WTC11 (cell line): Measurements from ENCODE around the gene CNP. TPM values are rescaled to one million over a fixed set of nuclear protein-coding genes. Genes with fewer than 3 reads are reported as not detected.
A peak's percentile ranks its signal among the peaks of the same experiment; 100 is the strongest.
"Not testable (repeated sequence)": the region's sequence is repeated elsewhere in the genome, so short reads cannot be mapped to it uniquely, and the experiment has no call there.

Source experiments
- ATAC-seq: fragments of 200-7000 bp; cut with Tn5 transposase; 2 replicates; pipeline ENCODE4 v1.10.0; 2021; ENCODE audit warnings: mild to moderate bottlenecking, moderate library complexity
- CTCF ChIA-PET: fragments of 300-600 bp; sonication (Branson Sonifier 250); formaldehyde crosslinking; loops from one replicate; lab custom pipeline; 2021; ENCODE audit warnings: antibody characterized with exemption; lab: Charles Lee
- POLR2A ChIA-PET: fragments of 350-600 bp; sonication (Branson Sonifier 250); formaldehyde crosslinking; loops from one replicate; lab custom pipeline; 2021; ENCODE audit warnings: antibody characterized with exemption; lab: Charles Lee
- DNase-seq: peaks from one replicate; pipeline ENCODE4 v3.0.0; 2021; ENCODE audit warnings: low spot score
- H3K27ac Mint-ChIP-seq: 2 replicates; pipeline ENCODE4 v1.8.0; 2021; ENCODE audit warnings: mixed read lengths
- H3K27me3 Mint-ChIP-seq: 2 replicates; pipeline ENCODE4 v1.8.0; 2021; ENCODE audit warnings: low read depth, mild to moderate bottlenecking, moderate library complexity, mixed read lengths
- H3K36me3 Mint-ChIP-seq: 2 replicates; pipeline ENCODE4 v1.8.0; 2021; ENCODE audit warnings: mixed read lengths
- H3K4me1 Mint-ChIP-seq: 2 replicates; pipeline ENCODE4 v1.8.0; 2022; ENCODE audit warnings: mixed read lengths
- H3K4me3 Mint-ChIP-seq: 2 replicates; pipeline ENCODE4 v1.8.0; 2021; ENCODE audit warnings: mild to moderate bottlenecking, moderate library complexity, mixed read lengths
- H3K9me3 Mint-ChIP-seq: 2 replicates; pipeline ENCODE4 v1.8.0; 2021; ENCODE audit warnings: mixed read lengths
- CREB1 ChIP-seq: sonication (generic); formaldehyde crosslinking; IDR thresholded peaks from 2 replicates; pipeline ENCODE4 v1.8.0; 2023; ENCODE audit warnings: mild to moderate bottlenecking, missing genetic modification reagents
- ELF4 ChIP-seq: sonication (generic); formaldehyde crosslinking; IDR thresholded peaks from 2 replicates; pipeline ENCODE4 v1.8.1; 2022; ENCODE audit warnings: low read depth, mild to moderate bottlenecking, moderate library complexity, missing genetic modification reagents
- EMX1 ChIP-seq: fragments of 250-450 bp; sonication (Bioruptor Pico); IDR thresholded peaks from 2 replicates; pipeline ENCODE4 v1.8.0; 2021; ENCODE audit warnings: mild to moderate bottlenecking
- KAT7 ChIP-seq: sonication (generic); formaldehyde crosslinking; IDR thresholded peaks from 2 replicates; pipeline ENCODE4 v1.8.1; 2023; ENCODE audit warnings: missing genetic modification reagents, mild to moderate bottlenecking, borderline replicate concordance
- PRRX2 ChIP-seq: fragments of 250-450 bp; sonication (Bioruptor Pico); IDR thresholded peaks from 2 replicates; pipeline ENCODE4 v1.8.0; 2021; ENCODE audit warnings: mild to moderate bottlenecking
- RORB ChIP-seq: fragments of 250-450 bp; sonication (Bioruptor Pico); IDR thresholded peaks from 2 replicates; pipeline ENCODE4 v1.9.0; 2021; ENCODE audit warnings: mild to moderate bottlenecking
- SP1 ChIP-seq: sonication (generic); formaldehyde crosslinking; conservative IDR thresholded peaks from 2 replicates; pipeline ENCODE4 v1.8.1; 2022; ENCODE audit warnings: missing genetic modification reagents
- ZBTB21 ChIP-seq: sonication (generic); formaldehyde crosslinking; IDR thresholded peaks from 2 replicates; pipeline ENCODE4 v1.8.1; 2023; ENCODE audit warnings: mild to moderate bottlenecking, missing genetic modification reagents, borderline replicate concordance
- ZNF138 ChIP-seq: sonication (generic); formaldehyde crosslinking; conservative IDR thresholded peaks from 2 replicates; pipeline ENCODE4 v1.8.1; 2022; ENCODE audit warnings: mild to moderate bottlenecking, moderate library complexity, missing genetic modification reagents
- ZNF416 ChIP-seq: fragments of 250-450 bp; sonication (Bioruptor Pico); IDR thresholded peaks from 2 replicates; pipeline ENCODE4 v1.9.0; 2021; ENCODE audit warnings: mild to moderate bottlenecking, inconsistent platforms
- total RNA-seq: library from RNA; stranded (reverse); gene quantifications from 3 replicates; pipeline ENCODE4 v1.2.3, GENCODE V29; 2021
- TF ChIP-seq, protein P1 (sequence below): fragments of 250-450 bp; sonication (Bioruptor Pico); IDR thresholded peaks from 2 replicates; pipeline ENCODE4 v2.1.2; 2022; ENCODE audit warnings: mild to moderate bottlenecking, moderate library complexity
- TF ChIP-seq, protein P2 (sequence below): sonication (generic); formaldehyde crosslinking; IDR thresholded peaks from 2 replicates; pipeline ENCODE4 v1.8.0; 2022; ENCODE audit warnings: missing genetic modification reagents
- TF ChIP-seq, protein P3 (sequence below): sonication (generic); formaldehyde crosslinking; IDR thresholded peaks from 2 replicates; pipeline ENCODE4 v1.8.1; 2022; ENCODE audit warnings: mild to moderate bottlenecking, moderate library complexity, missing genetic modification reagents
- TF ChIP-seq, protein P4 (sequence below): sonication (generic); formaldehyde crosslinking; conservative IDR thresholded peaks from 2 replicates; pipeline ENCODE4 v1.8.1; 2023; ENCODE audit warnings: mild to moderate bottlenecking, low read depth, missing genetic modification reagents, moderate library complexity
- TF ChIP-seq, protein P5 (sequence below): fragments of 250-450 bp; sonication (Bioruptor Pico); IDR thresholded peaks from 2 replicates; pipeline ENCODE4 v1.9.0; 2021; ENCODE audit warnings: mild to moderate bottlenecking
- TF ChIP-seq, protein P6 (sequence below): fragments of 200-600 bp; IDR thresholded peaks from 2 replicates; pipeline ENCODE4 v1.8.0; 2022; ENCODE audit warnings: antibody characterized with exemption

Gene CNP
- total RNA-seq, 1 experiment from 2014 or later, result 52.5 TPM

DNA sequence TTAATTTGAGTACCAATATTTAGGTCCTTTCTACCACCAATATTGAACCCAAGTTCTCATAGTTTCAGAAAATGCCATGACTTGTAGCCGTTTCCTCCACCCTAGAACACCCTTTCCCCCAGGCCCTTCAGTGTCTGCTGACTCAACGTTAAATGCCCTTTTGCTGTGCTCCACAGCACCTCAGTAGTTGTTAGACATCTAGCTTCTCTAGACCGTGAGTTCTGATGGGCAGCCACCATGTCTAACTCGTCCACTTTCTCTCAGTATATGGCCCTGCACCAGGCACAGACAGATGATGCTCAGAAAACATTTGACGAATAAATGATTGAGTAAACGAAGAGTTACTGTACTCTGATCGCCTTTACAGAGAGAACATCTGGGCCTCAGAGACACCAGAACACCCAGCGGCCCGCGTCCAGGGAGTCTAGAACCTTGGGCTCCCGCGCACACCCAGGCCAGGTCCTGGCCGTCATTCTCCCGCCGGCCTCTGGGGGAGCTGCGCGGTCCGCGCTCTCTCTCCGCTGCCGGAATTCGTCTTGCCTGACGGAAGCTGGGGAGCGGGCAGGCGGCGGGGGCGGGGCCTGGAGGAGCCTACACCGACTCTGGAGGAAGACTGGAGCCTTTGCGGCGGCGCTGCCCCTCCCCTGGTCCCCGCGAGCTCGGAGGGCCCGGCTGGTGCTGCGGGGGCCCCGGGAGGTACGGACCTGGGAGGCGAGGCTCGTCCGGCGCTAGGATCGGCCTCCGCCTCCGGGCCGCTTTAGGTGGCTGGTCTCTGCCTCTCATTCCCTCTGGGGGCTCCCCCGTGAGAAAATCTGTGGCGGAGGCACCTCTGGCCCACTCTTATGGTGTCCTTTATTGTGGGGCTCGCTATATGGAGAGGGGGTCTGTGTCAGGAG lies 53.2 kb downstream of the CNP start, which contains the start of gene NKIRAS2 (continued):
- TF ChIP-seq, protein P1, sequence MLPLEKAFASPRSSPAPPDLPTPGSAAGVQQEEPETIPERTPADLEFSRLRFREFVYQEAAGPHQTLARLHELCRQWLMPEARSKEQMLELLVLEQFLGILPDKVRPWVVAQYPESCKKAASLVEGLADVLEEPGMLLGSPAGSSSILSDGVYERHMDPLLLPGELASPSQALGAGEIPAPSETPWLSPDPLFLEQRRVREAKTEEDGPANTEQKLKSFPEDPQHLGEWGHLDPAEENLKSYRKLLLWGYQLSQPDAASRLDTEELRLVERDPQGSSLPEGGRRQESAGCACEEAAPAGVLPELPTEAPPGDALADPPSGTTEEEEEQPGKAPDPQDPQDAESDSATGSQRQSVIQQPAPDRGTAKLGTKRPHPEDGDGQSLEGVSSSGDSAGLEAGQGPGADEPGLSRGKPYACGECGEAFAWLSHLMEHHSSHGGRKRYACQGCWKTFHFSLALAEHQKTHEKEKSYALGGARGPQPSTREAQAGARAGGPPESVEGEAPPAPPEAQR (CRISPR knock-in tag), result peak; percentile 79; the same call in 1 of the 2 replicates
- TF ChIP-seq, protein P2, sequence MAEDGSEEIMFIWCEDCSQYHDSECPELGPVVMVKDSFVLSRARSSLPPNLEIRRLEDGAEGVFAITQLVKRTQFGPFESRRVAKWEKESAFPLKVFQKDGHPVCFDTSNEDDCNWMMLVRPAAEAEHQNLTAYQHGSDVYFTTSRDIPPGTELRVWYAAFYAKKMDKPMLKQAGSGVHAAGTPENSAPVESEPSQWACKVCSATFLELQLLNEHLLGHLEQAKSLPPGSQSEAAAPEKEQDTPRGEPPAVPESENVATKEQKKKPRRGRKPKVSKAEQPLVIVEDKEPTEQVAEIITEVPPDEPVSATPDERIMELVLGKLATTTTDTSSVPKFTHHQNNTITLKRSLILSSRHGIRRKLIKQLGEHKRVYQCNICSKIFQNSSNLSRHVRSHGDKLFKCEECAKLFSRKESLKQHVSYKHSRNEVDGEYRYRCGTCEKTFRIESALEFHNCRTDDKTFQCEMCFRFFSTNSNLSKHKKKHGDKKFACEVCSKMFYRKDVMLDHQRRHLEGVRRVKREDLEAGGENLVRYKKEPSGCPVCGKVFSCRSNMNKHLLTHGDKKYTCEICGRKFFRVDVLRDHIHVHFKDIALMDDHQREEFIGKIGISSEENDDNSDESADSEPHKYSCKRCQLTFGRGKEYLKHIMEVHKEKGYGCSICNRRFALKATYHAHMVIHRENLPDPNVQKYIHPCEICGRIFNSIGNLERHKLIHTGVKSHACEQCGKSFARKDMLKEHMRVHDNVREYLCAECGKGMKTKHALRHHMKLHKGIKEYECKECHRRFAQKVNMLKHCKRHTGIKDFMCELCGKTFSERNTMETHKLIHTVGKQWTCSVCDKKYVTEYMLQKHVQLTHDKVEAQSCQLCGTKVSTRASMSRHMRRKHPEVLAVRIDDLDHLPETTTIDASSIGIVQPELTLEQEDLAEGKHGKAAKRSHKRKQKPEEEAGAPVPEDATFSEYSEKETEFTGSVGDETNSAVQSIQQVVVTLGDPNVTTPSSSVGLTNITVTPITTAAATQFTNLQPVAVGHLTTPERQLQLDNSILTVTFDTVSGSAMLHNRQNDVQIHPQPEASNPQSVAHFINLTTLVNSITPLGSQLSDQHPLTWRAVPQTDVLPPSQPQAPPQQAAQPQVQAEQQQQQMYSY (CRISPR knock-in tag), result no peak

DNA sequence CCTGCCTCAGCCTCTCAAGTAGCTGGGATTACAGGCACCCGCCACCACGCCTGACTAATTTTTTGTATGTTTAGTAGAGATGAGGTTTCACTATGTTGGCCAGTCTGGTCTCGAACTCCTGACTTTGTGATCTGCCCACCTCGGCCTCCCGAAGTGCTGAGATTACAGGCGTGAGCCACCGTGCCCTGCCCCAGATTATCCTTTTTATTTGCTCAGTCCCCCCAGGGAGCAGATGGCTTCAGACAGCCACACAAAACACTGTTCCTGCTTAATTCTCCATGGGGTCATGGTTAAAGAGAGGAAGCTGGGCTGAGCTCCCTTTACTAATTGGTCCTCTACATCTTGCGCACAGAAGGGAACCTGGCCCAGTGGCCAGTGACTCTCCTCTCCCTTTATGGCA lies 54.2 kb downstream of the CNP start:
- peak overlapping the region; percentile 92 for H3K4me3 Mint-ChIP-seq
- not testable (repeated sequence) for ATAC-seq, H3K27me3 Mint-ChIP-seq, DNase-seq, H3K9me3 Mint-ChIP-seq
- H3K4me1 Mint-ChIP-seq, result peaks cover 32% of the 10 kb centered on the region
- CTCF ChIA-PET, result interaction anchor here (0.5 to 6.8 kb wide), 12 partner anchors 6 to 1882 kb away, joined by 3 to 108 read pairs (median 4); partner anchors contain the start of gene KAT2A
- POLR2A ChIA-PET, result interaction anchor here (1.0 to 1.1 kb wide), 2 partner anchors 87 to 100 kb away, joined by 3 to 8 read pairs; no protein-coding TSS in a partner anchor
- peak overlapping the region; percentile 16; the same call in 1 of the 2 replicates for H3K27ac Mint-ChIP-seq
- peaks cover 32% of the 10 kb centered on the region for H3K36me3 Mint-ChIP-seq

DNA sequence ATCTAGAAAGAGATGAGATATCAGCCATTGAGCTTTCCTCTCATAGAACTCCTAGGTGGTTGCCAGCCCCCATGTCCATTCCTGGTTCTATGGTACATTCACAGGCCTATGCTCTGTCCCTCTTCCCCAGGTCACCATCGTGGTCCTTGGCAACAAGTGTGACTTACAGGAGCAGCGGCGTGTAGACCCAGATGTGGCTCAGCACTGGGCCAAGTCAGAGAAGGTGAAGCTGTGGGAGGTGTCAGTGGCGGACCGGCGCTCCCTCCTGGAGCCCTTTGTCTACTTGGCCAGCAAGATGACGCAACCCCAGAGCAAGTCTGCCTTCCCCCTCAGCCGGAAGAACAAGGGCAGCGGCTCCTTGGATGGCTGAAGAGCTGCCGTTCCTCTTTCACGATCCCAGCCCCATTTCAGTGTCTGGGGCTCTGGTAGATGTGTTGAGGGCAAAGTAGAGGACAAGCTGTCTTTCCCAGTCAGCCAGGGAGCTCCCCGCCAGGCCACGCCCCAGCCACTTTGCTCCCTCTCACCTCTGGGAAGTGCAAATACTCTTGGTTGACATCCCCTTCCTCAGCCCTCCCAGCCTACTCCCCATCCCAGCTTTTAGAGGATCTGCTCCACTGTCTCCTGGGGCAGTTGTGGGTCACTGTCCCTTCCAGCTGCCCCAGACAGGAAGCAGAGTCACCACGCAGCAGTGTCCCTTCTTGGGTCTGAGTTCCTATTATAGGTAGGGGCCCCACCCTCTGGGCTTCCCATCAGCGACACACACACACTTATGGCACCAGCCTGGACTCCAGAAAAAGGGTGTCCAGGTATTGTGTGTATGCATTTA lies 57.1 kb downstream of the CNP start:
- Mint-ChIP-seq H3K4me1 (peaks cover 25% of the 10 kb centered on the region), H3K9me3 (0 out of 2 replicates have a peak, but pooled peaks cover 4% of the 10 kb centered on the region), H3K27me3 (no peaks in the 10 kb centered on the region), H3K36me3 (peaks cover 32% of the 10 kb centered on the region), H3K4me3 (no peak overlapping the region), H3K27ac (no peak overlapping the region; the same call in 1 of the 2 replicates)
- CTCF ChIA-PET, result interaction anchor here (0.7 to 9.6 kb wide), 8 partner anchors 10 to 376 kb away, joined by 3 to 138 read pairs (median 3); partner anchors contain the start of genes DHX58 and ZNF385C
- no peak for ATAC-seq
- POLR2A ChIA-PET, result no interaction called here
- no peak for DNase-seq
- TF ChIP-seq, protein P3, sequence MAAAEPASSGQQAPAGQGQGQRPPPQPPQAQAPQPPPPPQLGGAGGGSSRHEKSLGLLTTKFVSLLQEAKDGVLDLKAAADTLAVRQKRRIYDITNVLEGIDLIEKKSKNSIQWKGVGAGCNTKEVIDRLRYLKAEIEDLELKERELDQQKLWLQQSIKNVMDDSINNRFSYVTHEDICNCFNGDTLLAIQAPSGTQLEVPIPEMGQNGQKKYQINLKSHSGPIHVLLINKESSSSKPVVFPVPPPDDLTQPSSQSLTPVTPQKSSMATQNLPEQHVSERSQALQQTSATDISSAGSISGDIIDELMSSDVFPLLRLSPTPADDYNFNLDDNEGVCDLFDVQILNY (CRISPR knock-in tag), result no peak
- TF ChIP-seq, protein P4, sequence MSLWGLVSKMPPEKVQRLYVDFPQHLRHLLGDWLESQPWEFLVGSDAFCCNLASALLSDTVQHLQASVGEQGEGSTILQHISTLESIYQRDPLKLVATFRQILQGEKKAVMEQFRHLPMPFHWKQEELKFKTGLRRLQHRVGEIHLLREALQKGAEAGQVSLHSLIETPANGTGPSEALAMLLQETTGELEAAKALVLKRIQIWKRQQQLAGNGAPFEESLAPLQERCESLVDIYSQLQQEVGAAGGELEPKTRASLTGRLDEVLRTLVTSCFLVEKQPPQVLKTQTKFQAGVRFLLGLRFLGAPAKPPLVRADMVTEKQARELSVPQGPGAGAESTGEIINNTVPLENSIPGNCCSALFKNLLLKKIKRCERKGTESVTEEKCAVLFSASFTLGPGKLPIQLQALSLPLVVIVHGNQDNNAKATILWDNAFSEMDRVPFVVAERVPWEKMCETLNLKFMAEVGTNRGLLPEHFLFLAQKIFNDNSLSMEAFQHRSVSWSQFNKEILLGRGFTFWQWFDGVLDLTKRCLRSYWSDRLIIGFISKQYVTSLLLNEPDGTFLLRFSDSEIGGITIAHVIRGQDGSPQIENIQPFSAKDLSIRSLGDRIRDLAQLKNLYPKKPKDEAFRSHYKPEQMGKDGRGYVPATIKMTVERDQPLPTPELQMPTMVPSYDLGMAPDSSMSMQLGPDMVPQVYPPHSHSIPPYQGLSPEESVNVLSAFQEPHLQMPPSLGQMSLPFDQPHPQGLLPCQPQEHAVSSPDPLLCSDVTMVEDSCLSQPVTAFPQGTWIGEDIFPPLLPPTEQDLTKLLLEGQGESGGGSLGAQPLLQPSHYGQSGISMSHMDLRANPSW (CRISPR knock-in tag), result no peak
- TF ChIP-seq EMX1 (CRISPR knock-in tag), result no peak
- no peak for TF ChIP-seq ZNF138 (CRISPR knock-in tag)
- TF ChIP-seq SP1, result no peak
- TF ChIP-seq ELF4, result no peak
- TF ChIP-seq, protein P5, sequence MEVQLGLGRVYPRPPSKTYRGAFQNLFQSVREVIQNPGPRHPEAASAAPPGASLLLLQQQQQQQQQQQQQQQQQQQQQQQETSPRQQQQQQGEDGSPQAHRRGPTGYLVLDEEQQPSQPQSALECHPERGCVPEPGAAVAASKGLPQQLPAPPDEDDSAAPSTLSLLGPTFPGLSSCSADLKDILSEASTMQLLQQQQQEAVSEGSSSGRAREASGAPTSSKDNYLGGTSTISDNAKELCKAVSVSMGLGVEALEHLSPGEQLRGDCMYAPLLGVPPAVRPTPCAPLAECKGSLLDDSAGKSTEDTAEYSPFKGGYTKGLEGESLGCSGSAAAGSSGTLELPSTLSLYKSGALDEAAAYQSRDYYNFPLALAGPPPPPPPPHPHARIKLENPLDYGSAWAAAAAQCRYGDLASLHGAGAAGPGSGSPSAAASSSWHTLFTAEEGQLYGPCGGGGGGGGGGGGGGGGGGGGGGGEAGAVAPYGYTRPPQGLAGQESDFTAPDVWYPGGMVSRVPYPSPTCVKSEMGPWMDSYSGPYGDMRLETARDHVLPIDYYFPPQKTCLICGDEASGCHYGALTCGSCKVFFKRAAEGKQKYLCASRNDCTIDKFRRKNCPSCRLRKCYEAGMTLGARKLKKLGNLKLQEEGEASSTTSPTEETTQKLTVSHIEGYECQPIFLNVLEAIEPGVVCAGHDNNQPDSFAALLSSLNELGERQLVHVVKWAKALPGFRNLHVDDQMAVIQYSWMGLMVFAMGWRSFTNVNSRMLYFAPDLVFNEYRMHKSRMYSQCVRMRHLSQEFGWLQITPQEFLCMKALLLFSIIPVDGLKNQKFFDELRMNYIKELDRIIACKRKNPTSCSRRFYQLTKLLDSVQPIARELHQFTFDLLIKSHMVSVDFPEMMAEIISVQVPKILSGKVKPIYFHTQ (CRISPR knock-in tag), result no peak
- no peak for TF ChIP-seq ZBTB21
- TF ChIP-seq ZNF416 (CRISPR knock-in tag), result no peak
- TF ChIP-seq RORB (CRISPR knock-in tag), result no peak
- no peak for TF ChIP-seq KAT7 (CRISPR knock-in tag)
- no peak for TF ChIP-seq PRRX2 (CRISPR knock-in tag)
- no peak for TF ChIP-seq CREB1 (CRISPR knock-in tag)
- TF ChIP-seq, protein P6, sequence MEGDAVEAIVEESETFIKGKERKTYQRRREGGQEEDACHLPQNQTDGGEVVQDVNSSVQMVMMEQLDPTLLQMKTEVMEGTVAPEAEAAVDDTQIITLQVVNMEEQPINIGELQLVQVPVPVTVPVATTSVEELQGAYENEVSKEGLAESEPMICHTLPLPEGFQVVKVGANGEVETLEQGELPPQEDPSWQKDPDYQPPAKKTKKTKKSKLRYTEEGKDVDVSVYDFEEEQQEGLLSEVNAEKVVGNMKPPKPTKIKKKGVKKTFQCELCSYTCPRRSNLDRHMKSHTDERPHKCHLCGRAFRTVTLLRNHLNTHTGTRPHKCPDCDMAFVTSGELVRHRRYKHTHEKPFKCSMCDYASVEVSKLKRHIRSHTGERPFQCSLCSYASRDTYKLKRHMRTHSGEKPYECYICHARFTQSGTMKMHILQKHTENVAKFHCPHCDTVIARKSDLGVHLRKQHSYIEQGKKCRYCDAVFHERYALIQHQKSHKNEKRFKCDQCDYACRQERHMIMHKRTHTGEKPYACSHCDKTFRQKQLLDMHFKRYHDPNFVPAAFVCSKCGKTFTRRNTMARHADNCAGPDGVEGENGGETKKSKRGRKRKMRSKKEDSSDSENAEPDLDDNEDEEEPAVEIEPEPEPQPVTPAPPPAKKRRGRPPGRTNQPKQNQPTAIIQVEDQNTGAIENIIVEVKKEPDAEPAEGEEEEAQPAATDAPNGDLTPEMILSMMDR, result no peak
